Stimulated activated CD8-positive, alpha-beta memory T cell treated with anti-CD3 and anti-CD28 coated beads, Interleukin-7, amount 100 ng/mL, for 48 hours (primary cell): ENCODE results near the gene NIPAL4.

Source experiments
- DNase-seq, 2 donors: peaks; one replicate each; pipeline ENCODE4 v3.0.0-alpha.2; 2020; ENCODE audit warnings: low read depth in 1 of 2; ENCODE audit errors: extremely low read depth in 1 of 2

Gene NIPAL4

DNA sequence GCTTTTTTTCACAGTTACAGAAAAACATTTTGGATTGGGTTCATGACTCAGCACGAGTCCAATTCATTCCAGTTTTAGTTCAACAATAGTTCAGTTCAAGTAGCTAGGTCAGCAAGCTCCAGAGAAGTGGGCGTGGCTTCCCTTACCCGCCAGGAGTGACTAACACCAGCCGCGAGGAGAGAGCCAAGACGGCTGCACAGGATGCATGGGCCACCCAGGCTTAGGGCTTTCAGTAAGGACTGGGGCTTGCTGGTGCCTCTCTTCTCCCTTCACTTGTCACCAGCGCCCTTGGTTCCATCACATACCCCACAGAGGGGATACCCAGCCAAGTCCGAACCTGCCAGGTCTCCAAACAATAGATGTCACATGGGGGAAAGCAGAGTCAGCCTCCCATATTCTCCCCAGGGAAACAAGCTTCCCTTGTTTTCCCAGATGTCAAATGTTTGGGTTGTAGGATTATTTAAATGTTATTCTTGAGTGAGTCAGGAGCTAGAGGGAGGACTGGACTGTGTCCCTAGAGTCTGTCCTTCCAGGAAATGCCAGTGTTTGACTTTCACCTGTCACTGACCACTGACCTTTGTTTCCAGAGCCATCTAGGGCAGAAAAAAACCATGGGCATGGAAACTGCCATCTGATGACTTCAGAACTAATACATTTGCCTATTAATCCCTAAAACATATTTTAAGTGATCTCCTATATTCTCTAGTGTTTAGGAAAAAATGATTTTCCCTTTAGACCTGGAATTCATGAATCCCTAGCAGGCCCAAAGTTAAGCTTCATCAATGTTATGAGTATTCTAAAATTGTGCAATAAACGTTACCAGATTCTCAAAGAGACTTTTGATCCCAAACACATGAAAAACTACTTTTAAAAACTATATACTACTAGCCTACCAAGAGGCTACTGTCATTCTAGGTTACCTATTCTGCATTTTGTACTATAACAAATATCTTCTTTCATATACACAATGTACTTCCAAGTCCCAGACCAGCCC is 51.9 kb downstream of the NIPAL4 start:
- peak in 1 of 2 donors; percentile 24 for DNase-seq

- DNase-seq = no peak
Measured at GRCh38 chr5:157513182-157513581, 53.2 kb downstream of the NIPAL4 start.

DNA sequence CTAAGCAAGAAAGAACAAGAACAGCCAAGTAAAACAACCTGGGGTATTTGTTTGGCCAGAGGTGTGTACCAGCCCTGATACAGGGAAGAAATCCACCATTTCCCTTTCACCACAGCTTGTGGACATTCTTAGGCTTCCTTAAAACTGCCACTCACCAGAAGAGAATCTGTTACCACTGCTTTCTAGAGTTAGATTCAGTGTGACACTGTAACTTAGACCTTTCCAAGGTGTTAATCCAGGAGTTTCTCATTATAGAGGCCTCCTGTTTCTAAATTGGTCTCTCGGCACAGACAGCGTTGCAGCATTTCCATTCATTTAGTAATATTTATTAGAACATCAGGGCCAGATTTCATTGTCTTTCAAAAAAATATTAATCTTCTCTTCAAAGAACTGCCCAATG is 55.0 kb downstream of the NIPAL4 start:
- DNase-seq = no peak

DNA sequence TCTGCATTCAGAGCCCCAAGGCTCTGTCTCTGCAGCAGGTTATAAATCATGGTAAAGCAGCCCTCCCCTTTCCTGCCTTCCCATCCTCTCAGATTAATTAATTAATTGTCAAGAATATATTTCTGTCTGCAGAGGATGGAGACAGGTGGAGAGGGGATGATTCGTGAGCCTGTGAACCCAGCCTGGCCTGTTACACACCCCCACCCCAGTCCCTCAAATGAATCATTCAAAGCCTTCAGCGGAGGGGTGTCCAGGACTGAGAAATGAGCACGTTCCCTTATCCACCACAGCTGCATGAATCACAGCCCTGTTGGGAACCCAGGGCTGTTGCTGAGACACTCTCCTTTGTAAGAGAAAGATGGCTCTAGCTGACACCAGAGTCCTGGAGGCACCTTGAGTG is 56.0 kb downstream of the NIPAL4 start:
- DNase-seq = peak in 1 of 2 donors; percentile 51

- DNase-seq = no peak
Measured at GRCh38 chr5:157516626-157517325, 56.8 kb downstream of the NIPAL4 start.

- DNase-seq = peak in 1 of 2 donors; percentile 26
Measured at GRCh38 chr5:157518963-157519362, 59.0 kb downstream of the NIPAL4 start.

GRCh38 chr5:157519579-157520253 is 59.7 kb downstream of the NIPAL4 start:
- DNase-seq = no peak

DNA sequence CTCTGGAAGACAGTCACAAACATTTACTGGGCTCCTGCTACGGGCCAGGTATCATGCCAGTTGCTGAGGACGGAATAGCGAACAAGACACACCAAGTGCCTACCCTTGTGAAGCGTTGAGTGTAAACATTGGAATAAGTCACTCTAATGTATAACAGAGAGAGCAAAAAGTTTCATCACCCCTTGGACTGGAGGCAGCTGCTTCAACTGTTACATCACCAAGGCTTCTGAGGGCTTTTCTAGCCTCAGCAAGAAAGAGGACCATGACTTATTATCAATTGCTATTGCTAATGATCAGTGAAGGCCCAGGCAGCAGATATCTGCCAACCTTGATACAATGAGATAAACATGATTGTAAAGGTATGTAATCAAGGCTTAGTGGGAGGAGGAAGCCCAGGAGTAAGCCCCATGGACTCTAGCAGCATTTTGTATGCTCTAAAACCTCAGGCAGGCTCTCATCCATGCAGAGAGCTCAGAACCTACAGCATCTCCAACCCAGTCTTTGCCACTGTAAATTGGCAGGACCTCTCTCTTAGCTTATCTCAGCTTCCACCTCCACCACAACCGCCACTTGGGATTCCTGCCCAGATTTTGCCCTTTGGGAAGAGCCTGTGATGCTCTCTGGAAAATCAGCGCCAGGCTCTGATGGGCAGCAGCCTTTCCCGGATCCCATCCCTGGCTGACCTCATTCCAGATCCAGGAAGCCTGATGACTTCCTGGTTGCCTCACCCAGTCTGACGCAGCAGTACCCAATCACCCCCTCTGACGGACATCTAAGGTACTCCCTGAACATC is 61.1 kb downstream of the NIPAL4 start:
- DNase-seq = no peak

- DNase-seq = no peak
Measured at GRCh38 chr5:157521704-157522029, 61.7 kb downstream of the NIPAL4 start.

- no peak for DNase-seq
Measured at GRCh38 chr5:157523976-157524375, 64.0 kb downstream of the NIPAL4 start.
